Breast epithelium (tissue), 3 donors: ENCODE results near the gene YIPF1.
"Not testable (repeated sequence)": the region's sequence is repeated elsewhere in the genome, so short reads cannot be mapped to it uniquely, and the experiment has no call there.

Experiments used
- POLR2A ChIP-seq: fragments of 450-650 bp; IDR thresholded peaks from one replicate; pipeline ENCODE4 v1.6.1; 2016; ENCODE audit warnings: antibody characterized with exemption, mild to moderate bottlenecking, moderate library complexity
- TF ChIP-seq, protein P1 (sequence below), 3 donors: fragments of 450-650 bp; IDR thresholded peaks; one replicate each; pipeline ENCODE4 v1.5.1; 2016 to 2017; ENCODE audit warnings: antibody characterized with exemption in 3 of 3, mild to moderate bottlenecking in 3 of 3, moderate library complexity in 3 of 3

DNA sequence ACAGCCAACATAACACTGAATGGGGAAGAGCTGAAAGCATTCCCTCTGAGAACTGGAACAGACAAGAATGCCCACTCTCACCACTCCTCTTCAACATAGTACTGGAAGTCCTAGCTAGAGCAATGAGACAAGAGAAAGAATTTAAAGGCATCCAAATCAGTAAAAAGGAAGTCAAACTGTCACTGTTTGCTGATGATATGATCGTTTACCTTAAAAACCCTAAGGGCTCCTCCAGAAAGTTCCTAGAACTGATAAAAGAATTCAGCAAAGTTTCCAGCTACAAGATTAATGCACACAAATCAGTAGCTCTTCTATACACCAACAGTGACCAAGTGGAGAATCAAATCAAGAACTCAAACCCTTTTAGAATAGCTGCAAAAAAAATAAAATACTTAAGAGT is 74.1 kb downstream of the YIPF1 start:
- TF ChIP-seq, protein P1, sequence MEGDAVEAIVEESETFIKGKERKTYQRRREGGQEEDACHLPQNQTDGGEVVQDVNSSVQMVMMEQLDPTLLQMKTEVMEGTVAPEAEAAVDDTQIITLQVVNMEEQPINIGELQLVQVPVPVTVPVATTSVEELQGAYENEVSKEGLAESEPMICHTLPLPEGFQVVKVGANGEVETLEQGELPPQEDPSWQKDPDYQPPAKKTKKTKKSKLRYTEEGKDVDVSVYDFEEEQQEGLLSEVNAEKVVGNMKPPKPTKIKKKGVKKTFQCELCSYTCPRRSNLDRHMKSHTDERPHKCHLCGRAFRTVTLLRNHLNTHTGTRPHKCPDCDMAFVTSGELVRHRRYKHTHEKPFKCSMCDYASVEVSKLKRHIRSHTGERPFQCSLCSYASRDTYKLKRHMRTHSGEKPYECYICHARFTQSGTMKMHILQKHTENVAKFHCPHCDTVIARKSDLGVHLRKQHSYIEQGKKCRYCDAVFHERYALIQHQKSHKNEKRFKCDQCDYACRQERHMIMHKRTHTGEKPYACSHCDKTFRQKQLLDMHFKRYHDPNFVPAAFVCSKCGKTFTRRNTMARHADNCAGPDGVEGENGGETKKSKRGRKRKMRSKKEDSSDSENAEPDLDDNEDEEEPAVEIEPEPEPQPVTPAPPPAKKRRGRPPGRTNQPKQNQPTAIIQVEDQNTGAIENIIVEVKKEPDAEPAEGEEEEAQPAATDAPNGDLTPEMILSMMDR (IDR thresholded peaks at IDR 0.05) = not testable (repeated sequence)
- not testable (repeated sequence) for TF ChIP-seq POLR2A
